Activated CD8-positive, alpha-beta memory T cell treated with anti-CD3 and anti-CD28 coated beads, Interleukin-2, amount 50 U/mL, for 1 hour (primary cell): ENCODE data around the gene STRC.
"Not testable (repeated sequence)": the region's sequence is repeated elsewhere in the genome, so short reads cannot be mapped to it uniquely, and the experiment has no call there.

ENCODE experiments used
- DNase-seq: peaks from one replicate; pipeline ENCODE4 v3.0.0-alpha.2; 2020; ENCODE audit errors: extremely low read depth

Gene STRC

DNA sequence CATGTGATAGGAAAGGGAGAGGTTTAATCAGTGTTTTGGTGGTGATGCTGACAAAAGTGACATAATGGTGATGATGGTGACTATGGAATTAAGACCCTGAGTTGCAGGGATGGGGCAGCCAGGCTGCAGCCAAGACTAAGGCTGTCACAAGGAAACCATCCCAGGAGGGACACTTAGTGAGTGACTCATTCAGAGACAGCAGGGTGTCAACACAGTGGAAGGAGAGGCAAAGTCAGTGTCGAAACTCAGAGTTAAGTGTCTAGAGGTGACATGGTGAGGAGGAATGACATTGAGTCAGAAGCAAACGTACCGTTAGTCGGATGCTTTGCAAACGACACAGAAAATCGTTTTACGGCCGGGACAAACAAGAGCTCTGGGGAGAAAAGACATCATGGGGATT, 54.8 kb downstream of the STRC start:
- not testable (repeated sequence) for DNase-seq

DNA sequence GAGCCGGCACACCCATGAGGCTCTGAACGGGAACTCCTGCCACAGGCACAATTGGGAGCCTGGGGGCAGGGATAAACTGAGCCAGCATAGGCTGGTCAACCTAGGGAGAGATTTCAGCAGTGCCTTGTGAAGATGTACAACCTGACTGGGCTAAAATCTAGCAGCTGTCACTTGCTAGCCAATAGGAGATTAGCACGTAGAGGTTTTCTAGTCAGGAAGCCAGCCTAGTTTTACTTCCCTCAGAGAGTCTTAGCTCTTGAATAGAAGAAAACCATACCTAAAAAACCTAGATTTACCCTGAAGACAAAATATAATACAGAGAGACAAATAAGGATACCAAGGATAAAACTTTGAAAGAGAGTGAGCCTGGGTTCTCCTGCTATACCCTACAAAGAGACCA, 55.8 kb downstream of the STRC start:
- DNase-seq = not testable (repeated sequence)

GRCh38 chr15:43552986-43553385, 65.6 kb downstream of the STRC start:
- DNase-seq = no peak

DNA sequence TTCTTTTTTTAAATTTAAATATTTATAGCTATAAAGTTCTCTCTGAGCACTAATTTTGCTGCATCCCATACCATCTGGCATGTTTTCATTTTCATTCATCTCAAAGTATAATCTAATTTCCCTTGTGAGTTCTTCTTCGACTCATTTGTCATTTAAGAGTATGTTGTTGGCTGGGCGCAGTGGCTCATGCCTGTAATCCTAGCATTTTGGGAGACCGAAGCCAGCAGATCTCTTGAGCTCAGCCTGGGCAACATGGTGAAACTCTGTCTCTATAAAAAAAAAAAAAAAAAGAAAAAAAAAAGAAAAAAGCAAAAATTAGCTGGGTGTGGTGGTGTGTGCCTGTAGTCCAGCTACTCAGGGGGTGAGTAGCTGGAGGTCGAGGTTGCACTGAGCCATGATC, 66.3 kb downstream of the STRC start:
- no peak for DNase-seq

GRCh38 chr15:43550527-43551363, 67.9 kb downstream of the STRC start:
- DNase-seq = no peak
